ENCODE measurements around the gene RELT.

Gene RELT

DNA sequence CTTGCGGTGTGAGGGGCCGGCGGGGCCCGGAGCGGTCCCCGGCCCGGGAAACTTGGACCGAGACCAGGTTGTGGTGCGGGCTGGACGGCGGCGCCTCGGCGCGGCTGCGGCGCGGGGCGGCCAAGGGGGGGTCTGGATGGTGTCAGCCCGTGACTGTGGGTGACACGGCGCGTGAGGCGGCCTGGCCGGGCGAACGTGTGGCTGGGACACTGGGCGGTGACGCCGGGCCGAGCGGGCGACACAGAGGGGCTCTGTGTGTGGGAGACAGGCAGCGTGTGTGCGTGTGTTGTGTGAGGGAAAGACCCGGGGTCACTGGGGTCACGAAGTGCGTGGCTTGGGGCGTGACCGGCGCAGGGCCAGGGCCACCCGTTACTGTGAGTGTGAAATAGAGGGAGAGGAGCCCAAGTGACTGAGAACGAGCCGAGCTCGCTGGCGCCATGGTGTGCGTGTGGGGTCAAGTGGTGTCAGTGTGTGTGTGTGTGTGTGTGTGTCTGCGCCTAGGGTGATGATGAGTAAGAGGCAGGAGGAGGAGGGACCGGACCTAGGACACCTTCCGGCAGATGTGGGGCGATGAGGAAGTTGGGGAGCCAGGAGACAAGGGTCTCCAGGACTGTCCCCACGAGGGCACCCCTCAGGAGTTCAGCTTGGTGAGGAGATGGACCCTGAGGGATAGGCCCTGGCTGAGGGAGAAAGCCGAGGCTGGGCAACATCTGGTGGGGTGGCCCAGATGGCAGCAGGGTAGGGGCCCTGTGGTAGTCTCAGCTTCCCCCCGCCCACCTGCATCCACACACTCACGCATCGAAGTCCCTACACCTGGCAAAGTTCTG is 817 bp downstream of the RELT start:
- DNase-seq (ENCODE audit: low spot score), result peak; percentile 83

DNA sequence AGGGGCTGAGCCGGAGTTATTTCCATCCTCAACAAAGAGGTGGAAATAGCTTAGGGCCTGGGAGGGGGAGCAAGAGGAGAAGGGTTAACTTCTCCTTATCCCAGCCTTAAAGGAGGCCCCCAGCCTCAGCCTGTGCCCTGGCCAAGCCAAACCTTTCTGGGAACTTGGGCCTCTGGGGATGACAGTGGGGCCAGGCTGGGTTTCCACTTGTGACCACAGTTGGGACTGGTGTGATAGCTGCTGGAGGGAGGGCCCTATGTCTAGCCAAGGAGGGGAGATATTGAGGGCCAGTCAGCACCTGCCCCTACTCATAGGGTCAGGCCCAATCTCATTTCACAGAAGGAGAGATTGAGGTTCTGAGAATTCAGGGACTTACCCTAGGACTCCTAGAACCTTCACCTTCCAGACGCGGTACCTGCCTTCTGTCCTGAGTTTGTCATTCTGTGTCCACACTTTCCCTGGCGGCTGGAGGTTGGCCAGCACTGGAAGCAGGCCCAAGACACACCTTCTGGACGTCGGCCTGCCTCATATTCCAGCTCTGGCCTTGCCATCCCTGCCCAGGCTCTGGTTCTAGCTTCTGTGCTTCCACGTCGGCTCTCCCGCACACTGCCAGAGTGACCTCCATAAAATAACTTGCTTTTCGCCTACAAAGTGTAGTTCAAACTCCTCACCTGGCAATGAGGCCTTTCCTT is 3.1 kb downstream of the RELT start:
- no peak for DNase-seq (ENCODE audit: low spot score)

DNA sequence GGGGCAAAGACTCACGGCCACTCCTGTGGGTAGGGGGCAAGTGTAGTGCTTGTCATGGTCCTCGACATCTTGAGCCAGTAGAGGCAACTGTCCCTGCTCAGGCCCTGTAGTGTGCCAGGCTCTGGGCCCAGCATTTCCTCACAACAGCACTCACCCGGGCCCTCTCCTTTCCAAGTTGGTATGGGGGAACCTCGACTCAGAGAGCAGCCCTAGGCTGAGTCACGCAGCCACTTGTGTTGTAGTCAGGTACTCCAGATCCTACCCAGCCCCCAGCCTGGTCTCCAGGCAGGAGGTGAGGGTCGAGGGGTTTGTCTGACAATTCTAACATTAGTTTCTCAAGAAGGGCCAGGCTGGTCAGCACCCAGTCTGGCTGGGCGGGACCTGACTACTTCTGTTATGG is 4.1 kb downstream of the RELT start:
- DNase-seq (ENCODE audit: low spot score), result no peak

DNA sequence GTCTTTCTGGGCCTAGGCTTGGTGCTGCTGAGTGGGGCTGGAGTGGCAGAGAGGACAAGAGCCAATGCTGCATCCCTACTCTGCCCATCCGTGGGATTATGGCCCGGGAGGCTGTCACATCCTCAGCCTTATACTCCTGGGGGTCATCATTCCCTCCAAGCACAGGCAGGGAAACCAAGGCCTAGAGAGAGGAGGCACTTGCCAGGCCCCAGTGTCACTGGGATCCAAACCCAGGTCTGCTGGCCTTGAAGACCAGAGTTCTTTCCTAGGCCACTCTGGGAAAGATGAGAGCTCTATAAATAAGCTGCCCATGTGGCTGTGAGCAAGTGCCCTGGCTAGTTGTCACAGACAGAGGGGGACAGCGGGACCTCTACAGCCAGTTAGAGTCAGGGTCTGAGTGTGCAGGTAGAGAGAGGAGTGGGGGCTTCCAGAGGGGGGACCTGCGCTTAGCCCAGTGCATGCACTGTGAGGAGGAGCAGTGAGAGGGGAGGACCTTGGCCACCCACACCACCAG is 4.8 kb downstream of the RELT start:
- DNase-seq (ENCODE audit: low spot score), result no peak

DNA sequence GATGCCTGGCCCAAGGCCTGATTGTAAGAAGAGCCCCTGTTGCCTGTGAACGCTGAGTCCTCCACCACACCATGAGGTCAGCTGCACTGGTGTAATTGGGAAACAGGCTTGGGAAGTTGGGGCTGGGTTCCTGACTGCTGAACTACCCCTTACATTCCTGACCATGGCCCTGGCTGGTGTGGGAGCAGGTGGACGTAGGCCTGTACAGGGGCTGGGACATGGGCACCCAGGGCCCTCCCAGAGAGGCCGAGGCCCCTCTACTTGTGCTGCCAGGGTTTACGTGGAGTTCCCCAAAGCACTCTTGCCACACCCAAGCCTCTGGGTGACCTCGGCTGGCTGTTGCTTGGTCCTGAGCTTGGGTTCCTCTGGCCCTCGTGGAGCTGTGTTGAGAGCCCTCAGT is 5.4 kb downstream of the RELT start:
- no peak for DNase-seq (ENCODE audit: low spot score)

DNA sequence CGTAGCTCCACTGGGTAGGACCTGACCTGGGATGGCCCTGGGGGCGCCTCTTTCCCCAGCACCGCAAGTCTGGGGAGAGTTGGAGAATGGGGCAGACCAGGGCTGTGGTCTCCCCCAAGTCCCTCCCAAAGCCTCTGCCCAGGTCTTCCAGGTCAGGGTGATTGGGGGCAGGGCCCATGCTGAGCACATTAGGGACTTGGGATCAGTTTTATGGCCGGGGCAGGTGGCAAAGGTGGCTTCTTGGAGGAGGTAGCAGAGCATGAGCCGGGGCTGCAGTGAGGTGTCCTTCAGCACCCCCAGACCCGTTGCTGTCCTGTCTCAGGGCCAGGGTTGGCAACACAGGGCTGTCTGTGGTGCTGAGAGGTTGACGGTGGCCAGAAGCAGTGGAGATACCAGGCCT is 6.0 kb downstream of the RELT start:
- no peak for DNase-seq (ENCODE audit: low spot score)

DNA sequence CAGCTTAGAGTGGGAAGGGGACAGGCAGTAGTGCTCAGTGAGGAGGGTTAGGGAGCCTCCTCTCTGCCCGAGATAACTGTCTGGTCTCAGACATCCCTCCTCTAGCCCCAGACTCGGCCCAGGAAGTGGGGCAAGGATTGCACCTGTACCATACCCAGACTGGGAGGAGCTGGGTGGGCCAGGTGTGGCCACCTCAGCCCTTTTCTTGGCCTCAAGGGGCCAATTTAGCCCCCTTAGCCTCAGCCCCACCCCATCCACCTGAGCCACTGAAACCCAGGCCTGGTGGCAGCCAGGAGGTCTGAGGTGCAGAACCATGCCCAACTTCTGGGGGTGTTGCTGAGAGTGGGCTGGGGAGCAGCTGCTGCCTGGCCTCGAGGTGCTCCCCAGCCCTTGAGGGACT is 6.5 kb downstream of the RELT start:
- no peak for DNase-seq (ENCODE audit: low spot score)

DNA sequence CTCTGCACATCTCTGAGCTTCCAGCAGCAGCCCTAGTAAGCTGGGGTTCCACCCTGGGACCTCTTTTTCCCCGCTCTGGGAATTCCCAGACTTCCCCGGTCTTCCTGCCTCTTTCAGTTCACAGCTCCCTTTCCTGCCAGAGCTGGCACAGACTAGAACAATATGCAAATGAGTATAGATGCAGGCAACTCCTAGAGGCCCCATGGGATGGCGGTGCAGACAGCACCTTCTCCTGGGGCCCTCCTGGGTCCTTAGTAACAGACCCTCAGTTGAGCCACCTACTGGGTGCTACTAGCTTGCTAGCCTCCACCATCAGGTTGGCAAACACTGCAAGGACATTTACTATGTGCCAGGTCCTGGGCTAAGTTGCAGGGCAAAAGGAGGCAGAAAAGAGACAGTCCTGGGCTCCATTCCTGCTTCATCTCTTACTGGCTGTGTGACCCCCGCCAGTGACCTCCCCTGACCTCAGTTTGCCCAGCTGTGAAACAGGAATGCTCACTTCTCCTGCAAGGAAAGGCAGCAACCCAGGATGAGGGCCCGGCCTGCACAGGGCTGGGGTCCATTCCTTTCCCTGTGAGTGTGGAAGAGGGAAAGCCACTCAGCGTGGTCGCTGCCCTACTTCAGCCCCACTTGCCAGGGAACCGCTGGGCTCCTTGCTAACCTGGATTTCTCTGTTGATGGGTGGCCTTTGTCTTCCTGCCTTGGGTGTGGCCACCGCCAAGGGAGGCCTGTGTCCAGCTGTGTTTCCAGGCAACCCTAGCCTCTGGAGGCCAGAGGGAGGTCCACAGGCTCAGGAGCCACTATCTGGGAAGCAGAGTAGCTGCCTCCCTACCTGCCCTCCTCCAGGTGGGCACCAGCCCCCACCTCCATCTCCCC is 7.3 kb downstream of the RELT start:
- DNase-seq (ENCODE audit: low spot score), result no peak

DNA sequence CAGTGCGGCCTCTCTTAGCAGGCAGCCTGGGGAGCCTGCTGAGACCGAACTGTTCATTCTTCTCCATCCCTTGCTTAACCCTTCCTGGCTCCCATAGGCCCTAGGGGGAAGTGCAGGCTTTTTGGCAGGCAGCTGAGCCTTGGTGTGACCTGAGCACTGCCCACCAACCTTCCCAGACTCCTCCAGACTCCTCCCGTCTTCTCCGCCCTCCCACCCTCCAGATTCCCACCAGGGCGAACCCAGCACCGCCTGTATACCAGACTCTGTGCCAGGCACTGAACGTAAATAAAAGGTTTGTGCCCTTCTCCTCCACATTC is 7.9 kb downstream of the RELT start:
- DNase-seq (ENCODE audit: low spot score), result no peak

DNA sequence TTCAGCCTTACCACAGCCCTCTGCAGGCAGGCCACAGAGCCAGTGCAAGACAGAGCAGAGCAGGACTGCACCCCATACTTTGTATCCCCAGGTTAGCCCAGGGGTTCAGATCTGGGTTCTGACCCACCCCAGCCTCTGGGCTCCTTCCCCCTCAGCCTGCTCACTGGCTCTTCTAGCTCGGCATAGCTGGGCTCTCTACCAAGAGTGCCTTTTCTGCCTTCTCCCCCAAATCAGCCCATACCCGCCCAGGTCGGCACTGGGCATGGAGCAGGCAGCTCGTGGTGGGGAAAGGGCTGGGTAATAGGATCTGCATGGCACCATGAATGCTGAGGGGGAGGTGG is 8.3 kb downstream of the RELT start:
- no peak for DNase-seq (ENCODE audit: low spot score)

DNA sequence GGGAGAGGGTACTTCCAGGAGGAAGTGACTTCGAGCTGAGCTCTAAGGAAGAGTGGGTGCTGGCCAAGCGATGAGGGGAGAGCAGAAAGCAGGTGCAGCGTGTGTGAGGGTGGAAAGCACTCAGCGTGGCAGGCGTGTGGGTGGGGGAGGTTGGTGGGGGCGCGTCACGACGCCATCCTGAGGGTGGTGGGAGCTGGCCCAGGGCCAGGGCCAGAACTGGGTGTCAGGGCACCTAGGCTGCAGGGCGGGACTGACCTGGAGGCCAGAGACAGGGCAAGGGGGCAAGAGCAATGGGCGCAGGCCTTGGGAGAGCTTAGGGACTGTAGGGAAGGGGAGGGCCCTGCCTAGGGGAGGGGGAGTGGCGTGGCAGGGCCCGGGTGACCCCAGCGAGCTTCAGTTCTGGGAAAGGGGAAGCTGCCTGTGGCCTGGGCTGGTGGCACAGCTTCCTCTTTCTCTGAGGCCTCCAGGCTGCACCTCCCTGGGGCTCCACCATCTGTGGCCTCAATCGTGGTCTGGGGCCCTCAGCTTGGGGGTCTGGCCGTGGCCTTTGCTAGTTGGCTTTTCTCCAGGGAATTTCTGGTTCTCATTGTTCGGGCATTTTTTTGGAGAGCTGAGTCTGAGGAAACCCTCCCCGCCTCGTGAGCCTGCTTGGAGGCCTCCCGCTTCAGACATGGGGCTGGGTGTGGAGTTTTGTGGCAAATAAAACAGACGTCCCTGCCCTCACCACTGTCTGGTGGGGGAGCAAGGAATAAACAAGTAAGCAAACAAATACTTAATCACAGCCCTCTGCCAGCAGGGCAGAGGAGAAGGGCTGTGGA is 8.9 kb downstream of the RELT start:
- DNase-seq (ENCODE audit: low spot score), result no peak

DNA sequence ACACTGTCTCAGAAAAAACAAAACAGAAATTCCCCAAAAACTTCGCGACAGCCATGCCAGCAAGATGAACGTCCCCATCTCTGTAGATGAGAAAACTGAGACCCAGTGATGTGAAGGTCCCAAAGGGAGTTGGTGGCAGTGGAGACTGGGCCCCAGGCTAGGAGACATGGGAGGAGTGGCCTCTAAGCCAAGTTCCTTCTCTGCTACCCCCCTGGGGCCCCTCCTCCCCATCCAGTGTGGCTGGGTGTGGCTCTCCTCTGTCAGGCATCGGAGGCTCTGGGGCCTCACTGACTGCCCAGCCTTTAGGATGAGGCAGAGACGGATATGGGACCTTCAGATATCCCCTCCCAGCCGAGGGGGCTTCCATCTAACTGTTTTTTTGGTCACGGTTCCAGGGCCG is 9.8 kb downstream of the RELT start:
- DNase-seq (ENCODE audit: low spot score), result no peak

DNA sequence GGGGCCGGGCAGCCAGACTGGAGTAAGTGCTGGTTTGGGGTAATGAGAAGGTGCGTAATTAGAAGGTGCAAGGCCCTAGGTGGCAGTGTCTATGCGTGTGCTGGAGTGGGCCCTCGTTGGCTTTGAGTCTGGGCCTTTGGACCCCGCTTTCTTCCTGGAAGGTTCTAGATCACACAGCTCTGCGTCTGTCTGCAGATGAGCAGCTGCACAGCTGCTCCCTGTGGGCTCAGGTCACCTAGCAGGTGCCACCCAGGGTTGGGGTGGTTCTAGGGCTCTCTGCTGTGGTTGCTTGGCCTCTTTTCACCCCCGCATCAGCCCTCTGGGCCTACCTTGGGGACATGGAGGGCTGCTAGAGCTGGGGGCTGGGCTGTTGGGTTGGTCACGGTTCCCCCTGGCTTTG is 10.3 kb downstream of the RELT start:
- no peak for DNase-seq (ENCODE audit: low spot score)

DNA sequence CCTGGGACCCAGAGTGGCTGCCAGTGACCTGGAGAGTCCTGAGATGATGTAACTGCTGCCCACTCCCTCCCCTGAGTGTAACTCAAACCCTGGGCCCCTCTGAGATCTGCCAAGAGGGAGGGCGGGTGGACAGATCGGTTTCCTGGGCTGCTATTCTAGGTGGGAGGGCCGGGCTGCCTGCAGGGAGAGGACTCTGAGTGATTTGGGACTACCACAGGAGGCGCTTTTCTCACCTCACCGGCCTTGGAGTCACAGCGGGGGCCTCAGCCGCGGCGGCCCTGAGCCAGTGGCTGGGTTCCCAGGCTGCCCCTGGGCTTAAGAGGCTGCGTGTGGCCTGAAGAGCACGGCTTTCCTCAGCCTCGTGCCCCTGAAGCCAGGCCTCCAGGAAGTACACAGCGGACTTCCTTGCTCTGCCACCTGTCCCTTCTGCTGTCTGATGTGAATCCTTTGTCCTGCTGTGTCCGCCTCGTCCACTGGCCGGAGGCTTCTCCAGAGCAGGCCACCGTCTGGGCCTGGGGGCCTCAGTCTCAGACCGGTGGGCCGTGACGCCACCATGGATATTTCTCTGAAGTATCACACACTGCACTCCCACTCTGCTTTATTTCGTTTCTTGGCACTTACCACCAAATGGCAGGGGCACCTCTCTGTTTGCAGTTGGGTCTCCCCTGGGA is 11.5 kb downstream of the RELT start:
- no peak for DNase-seq (ENCODE audit: low spot score)

DNA sequence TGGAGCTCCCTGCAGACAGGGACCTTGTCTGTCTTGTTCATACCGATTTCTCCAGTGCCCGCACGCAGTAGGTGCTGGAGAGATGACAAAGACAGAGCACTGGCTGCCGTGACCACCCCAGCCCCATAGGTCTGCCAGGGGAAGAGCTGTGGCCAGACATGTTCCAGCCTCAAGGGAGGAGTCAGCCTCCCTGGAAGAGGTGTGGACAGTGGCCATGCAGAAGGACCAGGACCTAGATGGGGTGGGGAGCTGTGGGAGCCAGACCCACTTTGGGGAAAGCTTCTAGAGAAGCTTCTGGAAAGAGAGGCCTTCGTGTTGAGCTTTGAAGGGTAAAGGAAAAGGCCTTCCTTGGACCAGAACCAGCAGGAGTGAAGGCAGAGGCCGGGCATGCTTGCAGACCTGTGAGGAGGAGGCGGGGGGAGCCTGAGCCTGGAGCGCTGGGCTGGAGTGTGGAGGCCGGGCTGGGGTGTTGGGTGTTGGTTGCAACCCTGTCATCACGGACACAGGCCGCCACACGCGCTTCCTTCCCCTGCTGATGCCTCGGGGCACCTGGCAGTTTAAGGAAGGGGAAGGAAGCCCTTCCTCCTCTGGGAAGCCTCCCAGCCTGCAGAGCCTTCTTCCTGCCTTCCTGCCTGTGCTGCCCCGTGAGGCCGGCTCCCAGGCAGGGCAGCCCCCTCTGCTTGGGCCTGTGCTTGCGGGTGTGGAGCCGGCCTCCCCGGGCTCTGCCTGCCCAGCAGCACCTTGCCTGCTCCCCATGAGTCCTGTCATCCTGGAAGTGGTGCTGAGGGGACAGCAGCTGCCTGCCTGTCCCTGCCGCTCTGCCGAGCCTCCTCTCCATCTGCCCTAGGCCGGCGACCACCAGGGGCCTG is 12.3 kb downstream of the RELT start:
- DNase-seq (ENCODE audit: low spot score), result no peak

DNA sequence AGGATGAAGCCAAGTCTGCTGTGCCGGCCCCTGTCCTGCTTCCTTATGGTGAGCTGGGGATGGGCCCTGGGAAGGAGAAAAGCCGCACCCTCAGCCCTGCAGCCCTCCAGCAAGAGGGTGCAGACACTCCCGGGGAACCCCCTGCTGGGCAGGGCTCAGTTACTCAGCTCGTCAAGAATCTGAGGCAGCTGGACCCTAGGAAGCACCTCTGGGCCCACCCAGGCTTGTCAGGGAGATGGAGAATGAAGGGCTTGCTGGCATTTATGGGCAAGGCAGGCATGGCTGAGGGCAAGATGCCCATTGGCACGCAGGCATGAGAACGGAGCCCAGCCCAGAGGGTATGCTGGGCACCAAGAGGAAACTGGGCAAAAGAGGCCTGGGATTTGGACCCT is 12.9 kb downstream of the RELT start:
- no peak for DNase-seq (ENCODE audit: low spot score)

DNA sequence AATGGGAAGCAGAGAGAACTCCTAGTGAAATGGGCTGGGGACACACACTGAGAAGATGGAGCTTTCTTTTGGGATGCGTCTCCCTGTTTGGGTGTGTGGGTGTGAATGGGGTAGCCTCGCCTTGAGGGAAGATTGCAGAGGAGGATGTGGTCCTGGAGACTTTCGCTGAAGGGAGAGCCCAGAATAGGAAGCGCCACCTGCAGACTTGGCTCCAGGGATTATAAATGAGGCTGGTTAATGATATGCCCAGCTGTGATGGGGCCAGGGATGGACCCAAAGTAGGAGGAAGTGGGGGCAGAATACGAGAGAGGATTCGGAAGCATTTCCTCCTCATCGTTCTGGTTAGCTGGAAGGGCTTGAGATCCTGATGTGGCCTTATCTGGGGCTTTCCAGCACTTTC is 13.7 kb downstream of the RELT start:
- no peak for DNase-seq (ENCODE audit: low spot score)

DNA sequence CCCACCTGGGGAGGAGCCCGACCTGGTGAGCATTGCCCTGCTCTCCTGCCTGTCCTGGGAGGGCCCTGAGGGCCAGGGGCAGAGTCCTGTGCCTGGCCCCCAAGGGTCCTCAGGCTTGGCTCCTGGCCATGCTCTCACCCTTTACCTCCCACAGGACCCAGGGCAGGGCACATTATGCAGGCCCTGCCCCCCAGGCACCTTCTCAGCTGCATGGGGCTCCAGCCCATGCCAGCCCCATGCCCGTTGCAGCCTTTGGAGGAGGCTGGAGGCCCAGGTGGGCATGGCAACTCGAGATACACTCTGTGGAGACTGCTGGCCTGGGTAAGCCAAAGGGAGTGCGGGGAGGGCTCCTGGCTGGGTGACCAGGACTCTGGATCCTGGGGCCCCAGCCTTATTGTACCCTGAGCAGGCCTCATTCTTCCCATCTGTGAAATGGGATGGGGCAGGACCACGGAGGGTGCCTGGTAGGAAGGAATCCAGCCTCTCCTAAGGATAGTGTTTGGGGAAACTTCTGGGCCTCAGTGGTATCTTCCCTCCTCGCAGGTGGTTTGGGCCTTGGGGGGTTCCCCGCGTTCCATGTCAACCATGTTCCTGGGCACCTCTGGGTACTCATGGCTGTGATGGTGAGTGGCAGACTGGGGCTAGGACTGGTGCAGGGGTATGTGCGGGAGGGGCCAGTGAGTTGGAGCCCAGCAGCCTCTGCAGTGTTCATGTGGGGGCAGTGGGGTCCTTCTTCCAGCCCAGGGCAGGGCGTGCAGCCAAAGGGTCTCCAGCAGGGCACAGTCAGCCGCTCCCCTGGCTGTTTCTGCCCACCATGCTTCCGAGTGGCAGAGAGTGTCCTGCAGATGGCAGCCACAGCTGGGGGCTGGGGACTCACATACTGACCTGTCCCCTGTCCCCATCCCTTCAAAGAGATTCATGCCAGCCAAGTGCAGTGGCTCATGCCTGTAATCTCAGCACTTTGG is 14.7 kb downstream of the RELT start:
- no peak for DNase-seq (ENCODE audit: low spot score)

DNA sequence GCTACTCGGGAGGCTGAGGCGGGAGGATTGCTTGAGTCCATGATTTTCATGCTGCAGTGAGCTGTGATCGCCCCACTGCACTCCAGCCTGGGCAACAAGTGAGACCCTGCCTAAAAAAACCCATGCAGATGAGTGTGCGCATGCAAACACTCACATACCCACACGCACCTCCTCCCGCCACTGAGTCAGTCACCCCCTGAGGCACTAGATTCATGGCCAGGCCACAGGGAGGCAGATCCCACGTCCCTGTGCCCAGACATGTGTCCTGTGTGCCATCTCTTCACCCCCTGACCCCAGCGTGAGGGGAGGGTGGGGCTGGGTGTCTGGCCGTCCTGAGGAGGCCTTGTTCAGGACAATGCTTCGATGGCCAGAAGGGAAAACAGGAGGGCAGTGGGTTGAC is 15.5 kb downstream of the RELT start:
- DNase-seq (ENCODE audit: low spot score), result no peak

All from HuH-7.5 (cell line).